ENCODE measurements around the gene HHATL.

GRCh38 chr3:42660131-42660715 is 42.4 kb downstream of the HHATL start:
- TF ChIP-seq YY1 (IDR thresholded peaks at IDR 0.05; ENCODE audit: low read depth) (no peak), ZBTB7A (IDR thresholded peaks at IDR 0.05; ENCODE audit: low read depth) (no peak), FOXM1 (IDR thresholded peaks at IDR 0.05; ENCODE audit: borderline replicate concordance, low read depth) (no peak), CEBPB (IDR thresholded peaks at IDR 0.05) (no peak), CREB1 (IDR thresholded peaks at IDR 0.05; ENCODE audit: low read depth) (no peak), REST (IDR thresholded peaks at IDR 0.05; ENCODE audit: low read depth) (no peak)

Data from Ishikawa (cell line).